Neutrophil (primary cell): ENCODE results near the gene KIF7.

Experiments
- H3K27ac ChIP-seq: fragments of 200-600 bp; sonication (generic); 2 replicates; pipeline ENCODE4 v1.5.1; 2016; ENCODE audit warnings: mild to moderate bottlenecking, moderate library complexity
- H3K27me3 ChIP-seq: fragments of 200-600 bp; sonication (generic); 2 replicates; pipeline ENCODE4 v1.6.0; 2016; ENCODE audit warnings: mild to moderate bottlenecking
- H3K36me3 ChIP-seq: fragments of 200-600 bp; sonication (generic); 2 replicates; pipeline ENCODE4 v1.5.1; 2017
- H3K4me1 ChIP-seq, 2 experiments: fragments of 200-600 bp in 1 of 2; sonication (generic) in 1 of 2; 1 replicate in 1 of 2; 2 replicates in 1 of 2; pipeline versions ENCODE4 v1.5.1 to v1.6.1; 2013 to 2016; ENCODE audit warnings: low read depth in 1 of 2, low read length in 1 of 2, mild to moderate bottlenecking in 1 of 2, moderate library complexity in 1 of 2; ENCODE audit not compliant: control insufficient read depth in 1 of 2, insufficient read depth in 1 of 2
- H3K4me3 ChIP-seq, 2 experiments: fragments of 200-600 bp in 1 of 2; sonication (generic) in 1 of 2; 1 replicate in 1 of 2; 2 replicates in 1 of 2; pipeline ENCODE4 v1.5.1; 2013 to 2016; ENCODE audit warnings: low read depth in 1 of 2, low read length in 1 of 2, mild to moderate bottlenecking in 1 of 2, moderate library complexity in 1 of 2
- H3K9me3 ChIP-seq: fragments of 200-600 bp; sonication (generic); 2 replicates; pipeline ENCODE4 v1.5.1; 2016
- CTCF ChIP-seq: fragments of 200-600 bp; sonication (generic); IDR thresholded peaks from 2 replicates; pipeline ENCODE4 v1.5.1; 2016; ENCODE audit warnings: antibody characterized with exemption

KIF7 gene

GRCh38 chr15:89630260-89630659, 25.0 kb downstream of the KIF7 start:
- H3K4me3 ChIP-seq, result no peak overlapping the region
- H3K27ac ChIP-seq, result no peak overlapping the region
- H3K27me3 ChIP-seq, result no peaks in the 10 kb centered on the region
- H3K9me3 ChIP-seq, result no peaks in the 10 kb centered on the region
- H3K36me3 ChIP-seq, result peaks cover 63% of the 10 kb centered on the region
- H3K4me1 ChIP-seq, result no peaks in the 10 kb centered on the region
- TF ChIP-seq CTCF, result no peak

GRCh38 chr15:89629829-89630228, 25.4 kb downstream of the KIF7 start:
- peaks cover 67% of the 10 kb centered on the region for H3K36me3 ChIP-seq

GRCh38 chr15:89628806-89629715, 26.2 kb downstream of the KIF7 start:
- H3K36me3 ChIP-seq, result peaks cover 75% of the 10 kb centered on the region

More at GRCh38 chr15:89629829-89630228, 25.4 kb downstream of the KIF7 start:
- no peak overlapping the region for H3K4me3 ChIP-seq
- no peak overlapping the region for H3K27ac ChIP-seq
- H3K27me3 ChIP-seq, result no peaks in the 10 kb centered on the region
- H3K9me3 ChIP-seq, result no peaks in the 10 kb centered on the region
- TF ChIP-seq CTCF, result no peak
- H3K4me1 ChIP-seq, result no peaks in the 10 kb centered on the region

GRCh38 chr15:89628301-89628700, 27.0 kb downstream of the KIF7 start:
- Histone ChIP-seq H3K4me1 (no peaks in the 10 kb centered on the region), H3K36me3 (peaks cover 83% of the 10 kb centered on the region), H3K27ac (no peak overlapping the region), H3K27me3 (no peaks in the 10 kb centered on the region), H3K9me3 (no peaks in the 10 kb centered on the region), H3K4me3 (no peak overlapping the region)
- no peak for TF ChIP-seq CTCF

More at GRCh38 chr15:89628806-89629715, 26.2 kb downstream of the KIF7 start:
- H3K9me3 ChIP-seq, result no peaks in the 10 kb centered on the region
- H3K4me1 ChIP-seq, result no peaks in the 10 kb centered on the region
- H3K27me3 ChIP-seq, result no peaks in the 10 kb centered on the region
- no peak overlapping the region for H3K4me3 ChIP-seq
- no peak overlapping the region for H3K27ac ChIP-seq
- no peak for TF ChIP-seq CTCF

GRCh38 chr15:89627256-89627970, 27.9 kb downstream of the KIF7 start:
- Histone ChIP-seq H3K36me3 (peaks cover 92% of the 10 kb centered on the region), H3K27ac (no peak overlapping the region), H3K4me1 (no peaks in the 10 kb centered on the region), H3K9me3 (no peaks in the 10 kb centered on the region), H3K4me3 (no peak overlapping the region), H3K27me3 (no peaks in the 10 kb centered on the region)
- no peak for TF ChIP-seq CTCF
